NCI-H1105 (cell line): ENCODE data around the gene ST7.
A peak's percentile ranks its signal among the peaks of the same experiment; 100 is the strongest.

ENCODE experiments used
- DNase-seq: peaks from one replicate; lab custom pipeline; 2025; lab: John Stamatoyannopoulos, UW

The ST7 gene

DNA sequence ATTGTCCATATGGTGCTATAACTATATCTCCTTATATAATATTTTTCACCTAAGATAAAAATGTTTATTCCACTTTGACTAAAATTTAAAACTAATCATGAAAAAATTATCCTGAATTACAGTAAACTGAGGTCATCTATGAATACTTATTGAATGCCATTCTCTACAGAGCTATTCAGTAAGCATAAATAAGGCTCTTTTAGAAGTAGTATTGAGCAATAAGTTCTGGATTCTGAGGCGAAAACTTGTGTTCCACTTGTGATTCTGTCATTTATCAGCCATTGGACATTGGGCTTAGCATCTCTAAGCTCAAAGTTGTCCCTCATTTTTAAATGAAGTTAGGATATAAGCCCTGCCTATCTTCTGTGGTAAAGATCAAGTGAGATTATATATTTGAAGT is 238.8 kb downstream of the ST7 start:
- no peak for DNase-seq

DNA sequence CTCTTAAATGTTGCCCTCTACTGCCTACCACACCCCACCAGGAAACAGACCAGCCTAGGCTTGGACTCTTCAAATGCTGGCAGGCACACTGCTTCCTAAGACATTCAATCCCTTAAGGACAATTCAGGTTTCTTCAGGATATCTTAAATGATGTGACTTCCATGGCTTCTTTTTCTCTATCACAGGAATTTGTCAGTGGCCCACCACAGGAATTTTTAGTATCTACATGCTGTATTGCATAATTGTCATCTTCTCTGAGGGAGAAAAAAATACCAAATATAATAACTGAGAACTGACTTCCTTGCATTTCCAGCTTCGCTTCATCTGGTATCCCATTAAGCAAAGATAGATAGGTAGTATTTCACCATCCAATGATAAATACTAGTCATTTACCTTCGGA is 240.3 kb downstream of the ST7 start:
- DNase-seq: no peak

DNA sequence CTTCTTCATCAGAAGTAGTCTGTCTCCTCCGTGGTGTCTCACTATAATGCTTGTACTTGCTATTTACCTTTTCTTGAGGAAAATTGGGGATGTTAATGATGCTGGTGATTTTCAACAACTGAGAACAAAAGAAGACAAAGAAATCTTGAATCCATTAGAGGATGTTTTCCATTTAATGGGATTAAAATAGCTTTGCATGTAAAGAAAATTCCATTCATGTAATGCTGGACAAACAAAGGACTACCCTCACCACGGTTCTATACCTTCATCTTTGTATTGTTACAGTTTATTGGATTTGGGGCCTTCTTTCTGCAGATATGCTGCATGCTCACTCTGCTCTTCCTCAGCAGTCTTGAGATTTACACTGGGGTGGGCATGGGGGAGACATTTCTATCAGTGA is 241.1 kb downstream of the ST7 start:
- no peak for DNase-seq

DNA sequence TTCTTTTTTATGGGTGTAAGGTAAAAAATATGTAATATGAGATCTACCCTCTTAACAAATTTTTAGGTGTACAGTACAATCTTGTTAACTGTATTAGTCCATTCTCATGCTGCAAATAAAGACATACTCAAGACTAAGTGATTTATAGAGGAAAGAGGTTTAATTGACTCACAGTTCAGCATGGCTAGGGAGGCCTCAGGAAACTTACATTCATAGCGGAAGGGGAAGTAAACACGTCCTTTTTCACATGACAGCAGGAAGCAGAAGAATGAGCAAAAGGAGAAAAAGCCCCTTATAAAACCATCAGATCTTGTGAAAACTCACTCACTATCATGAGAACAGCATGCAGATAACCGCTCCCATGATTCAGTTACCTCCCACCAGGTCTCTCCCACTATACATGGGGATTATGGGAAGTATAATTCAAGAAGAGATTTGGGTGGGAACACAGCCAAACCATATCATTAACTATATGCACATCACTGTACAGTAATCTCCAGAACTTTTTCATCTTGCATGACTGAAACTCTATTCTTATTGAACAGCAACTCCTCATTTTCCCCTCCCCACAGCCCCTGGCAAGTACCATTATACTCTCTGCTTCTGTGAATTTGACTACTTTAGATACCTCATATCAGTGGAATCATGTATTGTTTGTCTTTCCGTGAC is 242.2 kb downstream of the ST7 start:
- no peak for DNase-seq

DNA sequence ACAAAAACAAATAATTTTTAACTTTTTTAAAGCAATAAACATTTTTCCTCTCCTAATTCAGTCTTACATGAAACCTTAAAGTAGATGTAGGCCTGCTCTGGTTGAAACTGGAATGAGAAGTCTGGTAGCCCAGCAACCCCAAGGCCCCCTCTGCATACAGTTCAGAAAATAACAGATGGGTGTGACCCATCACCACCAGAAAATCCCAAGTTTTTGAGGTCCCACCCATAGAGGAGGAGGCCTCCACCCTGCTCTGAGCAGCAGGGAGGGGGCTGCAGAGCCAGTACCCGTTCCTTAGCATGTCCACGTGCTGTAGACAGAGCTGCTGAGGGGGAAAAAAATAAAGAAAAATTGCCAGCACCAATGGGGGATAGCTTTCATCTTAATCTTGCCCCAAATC is 246.8 kb downstream of the ST7 start:
- DNase-seq: no peak

DNA sequence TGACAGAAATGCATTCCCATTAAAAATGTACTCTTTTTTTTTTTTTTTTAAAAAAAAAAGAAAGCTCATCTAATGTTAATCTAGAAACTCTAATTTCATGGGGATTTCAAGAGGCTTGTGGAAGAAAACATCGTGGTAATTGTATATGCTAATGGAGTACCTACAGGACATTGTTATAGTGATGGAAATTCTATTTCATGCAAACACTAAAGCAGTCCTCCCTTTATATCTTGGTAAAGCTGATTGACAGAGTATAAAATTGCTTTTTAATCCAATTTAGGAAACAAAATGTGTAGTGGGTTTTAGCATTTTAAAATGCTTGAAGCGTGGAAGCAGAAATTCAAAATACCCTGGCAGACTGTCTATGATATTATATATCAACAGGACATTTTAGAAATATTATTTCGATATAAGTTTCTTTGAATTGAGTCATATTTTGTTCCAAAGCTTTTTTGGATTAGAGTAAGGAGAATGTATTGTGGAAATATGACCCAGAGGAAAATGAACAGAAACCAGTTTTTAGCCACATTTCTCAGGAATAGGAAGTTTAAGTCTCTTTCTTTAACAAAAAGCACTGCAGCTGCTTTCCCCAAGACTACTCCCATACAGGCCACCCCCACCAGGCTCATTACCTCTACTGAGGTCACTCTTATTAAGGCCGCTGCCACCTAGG is 247.6 kb downstream of the ST7 start:
- DNase-seq: no peak

- DNase-seq: no peak
Observed at GRCh38 chr7:117202511-117202910, 249.2 kb downstream of the ST7 start.

DNA sequence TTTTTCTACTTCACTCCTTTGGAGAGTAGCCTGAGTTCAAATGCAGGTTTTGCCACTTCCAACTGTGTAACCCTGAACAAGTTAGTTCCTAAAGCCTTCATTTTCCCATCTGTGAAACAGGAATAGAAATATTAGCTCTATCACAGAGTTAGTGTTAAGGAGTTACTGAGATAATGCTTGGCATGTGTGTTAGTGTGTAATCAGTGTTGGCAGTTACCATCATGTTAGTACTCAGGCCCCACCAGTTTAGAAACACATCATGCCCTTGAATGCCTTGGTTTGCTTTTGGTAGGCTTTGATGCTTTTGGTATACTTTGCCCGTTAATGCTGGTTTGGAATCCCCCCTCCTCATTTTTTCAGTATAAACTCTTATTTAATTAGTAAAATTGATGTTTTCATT is 249.9 kb downstream of the ST7 start:
- no peak for DNase-seq

GRCh38 chr7:117205873-117206272 is 252.6 kb downstream of the ST7 start:
- no peak for DNase-seq

- DNase-seq: no peak
Observed at GRCh38 chr7:117208257-117208656, 255.0 kb downstream of the ST7 start.

GRCh38 chr7:117210397-117210796 is 257.1 kb downstream of the ST7 start:
- no peak for DNase-seq

GRCh38 chr7:117210908-117211307 is 257.6 kb downstream of the ST7 start:
- no peak for DNase-seq

DNA sequence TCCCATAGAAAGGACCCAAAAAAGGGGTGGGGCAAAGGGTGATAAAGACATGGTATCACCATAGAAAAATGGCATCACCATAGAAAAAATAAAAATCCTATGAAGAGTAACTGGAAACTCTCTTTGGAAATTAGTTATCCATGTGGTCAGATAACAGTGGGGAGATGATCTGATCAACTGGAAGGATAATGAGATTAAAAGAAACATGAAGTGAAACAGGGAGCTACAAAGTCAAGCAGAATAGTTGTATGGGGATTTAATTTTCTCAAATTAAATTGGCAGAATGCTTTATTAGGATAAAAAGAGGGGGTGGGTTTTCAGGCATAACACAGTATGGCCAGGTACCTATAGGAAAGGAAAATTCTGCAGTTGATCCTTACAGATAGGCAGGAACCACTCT is 258.3 kb downstream of the ST7 start:
- no peak for DNase-seq

- DNase-seq: peak; percentile 11
Observed at GRCh38 chr7:117212969-117213877, 259.9 kb downstream of the ST7 start.

- DNase-seq: no peak
Observed at GRCh38 chr7:117216010-117216409, 262.7 kb downstream of the ST7 start.

DNA sequence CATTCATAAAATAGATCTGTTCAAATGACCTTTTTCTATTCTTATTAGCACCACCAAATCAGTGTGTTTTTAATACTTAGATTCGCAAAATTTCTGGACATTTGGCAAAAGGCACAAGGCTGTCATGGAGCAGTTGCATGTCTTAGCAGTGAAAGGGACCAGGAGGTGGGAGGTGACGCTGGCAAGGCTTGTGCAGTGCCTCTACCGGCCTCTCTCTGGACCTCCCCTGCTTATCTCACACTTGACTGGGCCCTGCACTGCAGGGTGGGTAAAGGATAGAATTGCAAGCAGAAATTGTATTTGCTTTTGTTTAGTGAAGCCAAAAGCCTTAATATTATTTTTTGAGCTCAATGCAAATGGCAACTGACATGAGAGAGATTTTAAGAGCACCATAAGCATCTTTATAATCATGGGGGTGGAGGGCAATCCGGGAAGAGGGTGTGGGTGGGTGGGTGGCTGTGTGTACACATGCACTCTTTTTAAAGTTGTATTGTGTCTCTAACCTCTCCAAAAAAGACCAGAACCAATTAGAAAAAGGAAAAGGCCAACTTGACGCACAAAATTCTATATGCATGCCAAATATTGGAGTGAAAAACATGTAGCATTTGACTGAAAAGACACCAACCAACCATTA is 263.3 kb downstream of the ST7 start:
- DNase-seq: no peak

DNA sequence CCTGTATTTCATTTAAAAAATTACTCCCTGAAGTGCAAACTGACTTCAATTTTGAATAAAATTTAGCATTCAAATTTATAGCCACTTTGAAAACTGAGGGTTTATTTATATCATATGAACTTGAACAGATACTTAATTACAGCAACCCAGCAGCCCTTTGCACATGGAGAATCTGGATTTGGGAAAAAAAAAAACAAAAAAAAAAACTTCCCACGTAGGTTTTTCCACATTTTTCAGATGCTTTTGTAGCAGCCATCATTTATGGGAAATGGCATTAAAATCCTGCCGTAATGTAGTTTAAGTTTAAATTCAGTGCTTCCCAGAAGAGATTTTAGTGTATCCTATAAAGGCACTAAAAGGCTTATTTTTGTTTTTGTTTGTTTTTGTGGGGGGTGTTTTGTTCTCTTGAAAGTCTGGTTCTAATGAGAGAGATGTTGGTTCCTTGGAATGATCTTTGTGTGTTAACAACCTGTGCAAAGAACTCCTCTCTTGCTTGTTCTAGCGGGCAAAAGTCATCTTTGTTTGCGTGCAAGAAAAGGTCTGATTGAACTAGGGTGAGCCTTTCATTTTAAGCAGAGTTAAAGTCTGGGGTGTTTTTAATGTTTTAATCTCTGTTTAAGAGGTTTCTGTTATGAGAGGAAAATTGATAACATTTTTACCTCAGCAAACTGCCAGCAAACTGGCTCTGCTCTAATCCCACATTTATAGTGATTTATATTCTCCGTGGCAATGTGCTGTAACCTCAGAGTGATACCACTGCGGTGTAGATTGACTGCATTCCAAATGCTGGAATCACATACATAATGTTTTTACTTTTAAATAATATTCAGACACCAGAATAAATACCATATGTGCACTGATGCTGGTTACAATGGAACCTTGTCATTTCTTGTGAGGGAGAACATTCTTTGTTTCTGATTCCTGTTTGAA is 264.1 kb downstream of the ST7 start:
- DNase-seq: no peak

GRCh38 chr7:117218700-117219099 is 265.4 kb downstream of the ST7 start:
- no peak for DNase-seq

DNA sequence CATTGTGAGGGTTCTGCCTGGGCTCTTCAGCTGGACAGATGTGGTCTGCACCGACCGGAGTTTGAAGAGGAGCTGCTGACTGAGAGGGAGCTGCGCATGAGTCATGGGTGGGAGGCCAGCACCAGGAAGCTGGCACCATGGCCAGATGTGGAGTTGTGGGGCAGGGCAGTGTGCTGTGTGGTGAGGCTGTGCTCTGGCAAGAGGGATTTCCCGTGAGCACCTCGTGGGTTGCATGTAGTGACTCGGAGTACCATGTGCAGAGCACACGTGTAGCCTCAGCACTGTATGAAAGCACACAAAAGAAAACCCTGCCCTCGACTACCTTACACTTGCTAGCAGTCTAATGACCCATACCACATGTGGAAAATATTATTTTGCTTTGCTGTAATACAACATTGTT is 266.2 kb downstream of the ST7 start:
- no peak for DNase-seq

GRCh38 chr7:117220836-117221235 is 267.5 kb downstream of the ST7 start:
- no peak for DNase-seq

DNA sequence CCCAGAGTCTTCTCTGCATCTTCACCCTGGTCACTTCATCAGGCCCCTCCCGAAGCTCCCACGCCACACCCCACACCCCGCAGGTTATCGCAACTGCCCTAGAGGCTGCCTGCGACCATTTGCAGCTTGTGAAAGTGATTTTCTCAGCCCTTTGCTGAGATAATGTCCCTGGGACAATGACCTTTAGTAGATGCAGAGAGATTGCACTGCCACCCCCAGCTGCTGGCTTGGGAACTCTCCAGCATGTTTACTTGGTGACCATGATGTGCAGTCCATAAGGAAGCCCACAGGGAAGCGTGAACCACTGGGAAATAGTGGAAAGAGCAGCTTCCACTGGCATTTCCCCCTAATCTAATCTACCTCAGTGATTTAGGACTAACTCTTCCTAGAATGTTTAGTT is 272.2 kb downstream of the ST7 start:
- DNase-seq: no peak
